ENCODE measurements around the gene CDH13. TPM values are rescaled to one million over a fixed set of nuclear protein-coding genes. Genes with fewer than 3 reads are reported as not detected.

Gene CDH13
- total RNA-seq, 2 experiments from 2014 or later = not detected

GRCh38 chr16:83826146-83826913, 1199.6 kb downstream of the CDH13 start:
- Mint-ChIP-seq H3K36me3 (ENCODE audit: low read depth) (no peaks in the 10 kb centered on the region), H3K4me1 (peaks cover 4% of the 10 kb centered on the region), H3K4me3 (no peak overlapping the region), H3K9me3 (ENCODE audit: low read depth) (no peaks in the 10 kb centered on the region), H3K27ac (no peak overlapping the region), H3K27me3 (peaks cover 2% of the 10 kb centered on the region)
- intact Hi-C loops (cut with DNase I, micrococcal nuclease) = loop anchor here (1.0 to 10.0 kb wide), 5 partner anchors 71 to 238 kb away; partner anchors contain the start of gene MLYCD (in 2 of the 2)
- ChIA-PET CTCF (interaction anchor here (0.6 to 2.2 kb wide), 15 partner anchors 8 to 344 kb away, joined by 3 to 10 read pairs (median 3); partner anchors contain the start of genes HSBP1 and MLYCD), POLR2A (no interaction called here)
- ATAC-seq = peak; percentile 97
- DNase-seq = peak; percentile 89

- H3K4me1 Mint-ChIP-seq = peaks cover 5% of the 10 kb centered on the region
- no peak for ATAC-seq
- CTCF ChIA-PET = no interaction called here
- no peaks in the 10 kb centered on the region for H3K27me3 Mint-ChIP-seq
- no peak overlapping the region for H3K27ac Mint-ChIP-seq
- intact Hi-C loops (cut with DNase I, micrococcal nuclease) = no loop called here
- POLR2A ChIA-PET = no interaction called here
- no peaks in the 10 kb centered on the region for H3K9me3 Mint-ChIP-seq (ENCODE audit: low read depth)
- DNase-seq = no peak
- H3K4me3 Mint-ChIP-seq = no peak overlapping the region
- H3K36me3 Mint-ChIP-seq (ENCODE audit: low read depth) = no peaks in the 10 kb centered on the region
These were observed 1203.5 kb downstream of the CDH13 start for GRCh38 chr16:83830091-83830768.

- intact Hi-C loops (cut with DNase I, micrococcal nuclease) = no loop called here
- POLR2A ChIA-PET = no interaction called here
- no peaks in the 10 kb centered on the region for H3K9me3 Mint-ChIP-seq (ENCODE audit: low read depth)
- H3K4me3 Mint-ChIP-seq = no peak overlapping the region
- no peak overlapping the region for H3K27ac Mint-ChIP-seq
- CTCF ChIA-PET = no interaction called here
- ATAC-seq (no peak), DNase-seq (no peak)
- no peaks in the 10 kb centered on the region for H3K27me3 Mint-ChIP-seq
- peaks cover 10% of the 10 kb centered on the region for H3K4me1 Mint-ChIP-seq
- H3K36me3 Mint-ChIP-seq (ENCODE audit: low read depth) = no peaks in the 10 kb centered on the region
These were observed 1204.1 kb downstream of the CDH13 start for GRCh38 chr16:83830769-83831455.

- Mint-ChIP-seq H3K9me3 (ENCODE audit: low read depth) (no peaks in the 10 kb centered on the region), H3K36me3 (ENCODE audit: low read depth) (no peaks in the 10 kb centered on the region), H3K27me3 (no peaks in the 10 kb centered on the region), H3K4me1 (peaks cover 13% of the 10 kb centered on the region), H3K27ac (no peak overlapping the region), H3K4me3 (no peak overlapping the region)
- no peak for DNase-seq
- CTCF ChIA-PET = no interaction called here
- POLR2A ChIA-PET = no interaction called here
- intact Hi-C loops (cut with DNase I, micrococcal nuclease) = no loop called here
- no peak for ATAC-seq
These were observed 1204.8 kb downstream of the CDH13 start for GRCh38 chr16:83831456-83831987.

GRCh38 chr16:83833921-83834320, 1207.2 kb downstream of the CDH13 start:
- POLR2A ChIA-PET = no interaction called here
- no peak for ATAC-seq
- Mint-ChIP-seq H3K36me3 (ENCODE audit: low read depth) (no peaks in the 10 kb centered on the region), H3K4me1 (peaks cover 13% of the 10 kb centered on the region), H3K27ac (no peak overlapping the region), H3K9me3 (ENCODE audit: low read depth) (no peaks in the 10 kb centered on the region), H3K4me3 (no peak overlapping the region), H3K27me3 (peaks cover 7% of the 10 kb centered on the region)
- intact Hi-C loops (cut with DNase I, micrococcal nuclease) = no loop called here
- CTCF ChIA-PET = no interaction called here
- no peak for DNase-seq

- intact Hi-C loops (cut with DNase I, micrococcal nuclease) = loop anchor here in 1 of 2 experiments (2.0 kb wide), 1 partner anchor 25 kb away; no protein-coding TSS in a partner anchor
- ATAC-seq (peak; percentile 60), DNase-seq (no peak)
- H3K27me3 Mint-ChIP-seq = peaks cover 7% of the 10 kb centered on the region
- ChIA-PET POLR2A (no interaction called here), CTCF (interaction anchor here (0.5 kb wide), 1 partner anchor 1595 kb away, joined by 4 read pairs; no protein-coding TSS in a partner anchor)
- peaks cover 13% of the 10 kb centered on the region for H3K4me1 Mint-ChIP-seq
- no peaks in the 10 kb centered on the region for H3K9me3 Mint-ChIP-seq (ENCODE audit: low read depth)
- H3K4me3 Mint-ChIP-seq = no peak overlapping the region
- no peak overlapping the region for H3K27ac Mint-ChIP-seq
- H3K36me3 Mint-ChIP-seq (ENCODE audit: low read depth) = no peaks in the 10 kb centered on the region
These were observed 1209.1 kb downstream of the CDH13 start for GRCh38 chr16:83835586-83836566.

- Mint-ChIP-seq H3K27me3 (peaks cover 7% of the 10 kb centered on the region), H3K4me1 (peaks cover 13% of the 10 kb centered on the region), H3K27ac (no peak overlapping the region), H3K4me3 (no peak overlapping the region), H3K36me3 (ENCODE audit: low read depth) (no peaks in the 10 kb centered on the region), H3K9me3 (ENCODE audit: low read depth) (no peaks in the 10 kb centered on the region)
- ATAC-seq (no peak), DNase-seq (no peak)
- intact Hi-C loops (cut with DNase I, micrococcal nuclease) = loop anchor here in 1 of 2 experiments (2.0 kb wide), 1 partner anchor 27 kb away; no protein-coding TSS in a partner anchor
- POLR2A ChIA-PET = no interaction called here
- CTCF ChIA-PET = interaction anchor here (1.0 to 1.1 kb wide), 2 partner anchors 10 to 54 kb away, joined by 3 to 5 read pairs; no protein-coding TSS in a partner anchor
These were observed 1210.8 kb downstream of the CDH13 start for GRCh38 chr16:83837566-83837965.

- Mint-ChIP-seq H3K27ac (no peak overlapping the region), H3K9me3 (ENCODE audit: low read depth) (no peaks in the 10 kb centered on the region), H3K27me3 (peaks cover 7% of the 10 kb centered on the region), H3K4me1 (peaks cover 13% of the 10 kb centered on the region), H3K4me3 (no peak overlapping the region), H3K36me3 (ENCODE audit: low read depth) (no peaks in the 10 kb centered on the region)
- no peak for DNase-seq
- POLR2A ChIA-PET = no interaction called here
- intact Hi-C loops (cut with DNase I, micrococcal nuclease) = no loop called here
- ATAC-seq = no peak
- CTCF ChIA-PET = interaction anchor here (1.1 kb wide), 1 partner anchor 54 kb away, joined by 3 read pairs; no protein-coding TSS in a partner anchor
These were observed 1211.4 kb downstream of the CDH13 start for GRCh38 chr16:83838151-83838550.

- intact Hi-C loops (cut with DNase I, micrococcal nuclease) = no loop called here
- ChIA-PET CTCF (no interaction called here), POLR2A (no interaction called here)
- H3K4me3 Mint-ChIP-seq = no peak overlapping the region
- DNase-seq (no peak), ATAC-seq (no peak)
- H3K36me3 Mint-ChIP-seq (ENCODE audit: low read depth) = no peaks in the 10 kb centered on the region
- no peak overlapping the region for H3K27ac Mint-ChIP-seq
- H3K4me1 Mint-ChIP-seq = peaks cover 13% of the 10 kb centered on the region
- H3K9me3 Mint-ChIP-seq (ENCODE audit: low read depth) = no peaks in the 10 kb centered on the region
- H3K27me3 Mint-ChIP-seq = peaks cover 7% of the 10 kb centered on the region
These were observed 1212.8 kb downstream of the CDH13 start for GRCh38 chr16:83839561-83839960.

- DNase-seq (no peak), ATAC-seq (no peak)
- Mint-ChIP-seq H3K4me1 (peaks cover 13% of the 10 kb centered on the region), H3K4me3 (no peak overlapping the region), H3K27me3 (peaks cover 7% of the 10 kb centered on the region), H3K36me3 (ENCODE audit: low read depth) (no peaks in the 10 kb centered on the region), H3K27ac (no peak overlapping the region), H3K9me3 (ENCODE audit: low read depth) (no peaks in the 10 kb centered on the region)
- CTCF ChIA-PET = no interaction called here
- intact Hi-C loops (cut with DNase I, micrococcal nuclease) = no loop called here
- POLR2A ChIA-PET = no interaction called here
These were observed 1213.4 kb downstream of the CDH13 start for GRCh38 chr16:83840060-83840617.
